GM12878 (cell line): ENCODE data around the gene P2RX1. TPM values are rescaled to one million over a fixed set of nuclear protein-coding genes. Genes with fewer than 3 reads are reported as not detected.
A peak's percentile ranks its signal among the peaks of the same experiment; 100 is the strongest.

Experiments used
- BHLHE40 ChIP-seq, 2 experiments: fragments of 450-650 bp in 1 of 2; IDR thresholded peaks; 2 replicates each; pipeline ENCODE4 v1.6.1; 2011 to 2017; ENCODE audit warnings: low read depth in 2 of 2, borderline replicate concordance in 1 of 2, improper control_type of control experiment in 1 of 2, low read length in 1 of 2, mild to moderate bottlenecking in 1 of 2
- BMI1 ChIP-seq: fragments of 450-650 bp; IDR thresholded peaks from 2 replicates; pipeline ENCODE4 v1.6.1; 2016; ENCODE audit warnings: mild to moderate bottlenecking, moderate library complexity, borderline replicate concordance
- CBFB ChIP-seq: IDR thresholded peaks from 2 replicates; pipeline ENCODE4 v1.6.1; 2016; ENCODE audit warnings: antibody characterized with exemption, low read depth
- CBX3 ChIP-seq: fragments of 200-600 bp; sonication (generic); IDR thresholded peaks from 2 replicates; pipeline ENCODE4 v1.6.1; 2016; ENCODE audit warnings: low read depth, borderline replicate concordance
- CREM ChIP-seq: IDR thresholded peaks from 2 replicates; pipeline ENCODE4 v1.6.1; 2014; ENCODE audit warnings: antibody characterized with exemption, low read depth
- ESRRA ChIP-seq: IDR thresholded peaks from 2 replicates; pipeline ENCODE4 v1.6.1; 2012; ENCODE audit warnings: mild to moderate bottlenecking, low read length, improper control_type of control experiment
- FOS ChIP-seq: IDR thresholded peaks from 3 replicates; pipeline ENCODE4 v1.6.1; 2011; ENCODE audit warnings: borderline replicate concordance; ENCODE audit not compliant: insufficient read length; ENCODE audit errors: extremely low read depth
- KLF5 ChIP-seq: fragments of 450-650 bp; IDR thresholded peaks from 2 replicates; pipeline ENCODE4 v1.6.1; 2014; ENCODE audit warnings: mild to moderate bottlenecking; ENCODE audit not compliant: partially characterized antibody
- MLLT1 ChIP-seq: fragments of 450-650 bp; IDR thresholded peaks from 2 replicates; pipeline ENCODE4 v1.6.1; 2016; ENCODE audit warnings: mild to moderate bottlenecking
- NKRF ChIP-seq: fragments of 450-650 bp; conservative IDR thresholded peaks from 2 replicates; pipeline ENCODE4 v1.6.1; 2017; ENCODE audit warnings: mild to moderate bottlenecking, moderate library complexity
- RBBP5 ChIP-seq: fragments of 200-600 bp; sonication (generic); conservative IDR thresholded peaks from 2 replicates; pipeline ENCODE4 v1.6.1; 2016
- RUNX3 ChIP-seq: IDR thresholded peaks from 2 replicates; pipeline ENCODE4 v1.6.1; 2012; ENCODE audit warnings: low read length, inconsistent platforms
- SPI1 ChIP-seq: IDR thresholded peaks from 2 replicates; pipeline ENCODE4 v1.6.1; 2011; ENCODE audit warnings: low read depth, mild to moderate bottlenecking, low read length, moderate library complexity, borderline replicate concordance; ENCODE audit not compliant: insufficient read depth
- SREBF1 ChIP-seq: IDR thresholded peaks from 2 replicates; pipeline ENCODE4 v1.6.1; 2012; ENCODE audit warnings: mild to moderate bottlenecking, low read length
- YBX1 ChIP-seq: fragments of 450-650 bp; IDR thresholded peaks from 2 replicates; pipeline ENCODE4 v1.6.1; 2016; ENCODE audit warnings: antibody characterized with exemption
- ZNF687 ChIP-seq: fragments of 450-650 bp; IDR thresholded peaks from 2 replicates; pipeline ENCODE4 v1.6.1; 2017; ENCODE audit warnings: mild to moderate bottlenecking, moderate library complexity
- polyA plus RNA-seq, 11 experiments: library from polyadenylated mRNA; depleted of rRNA in 4 of 11; unstranded in 6 of 11; stranded (reverse) in 5 of 11; fragments of >200 nt; fragmentation: Nextera tagmentation in 4 of 11; fragmentation: Illumina TruSeq in 1 of 11; extraction: Ambion mirVana in 4 of 11; extraction: Trizol in 1 of 11; gene quantifications; 1 replicate in 1 of 11; 2 replicates in 10 of 11; pipeline versions ENCODE4 v1.2.1 to v1.2.3, GENCODE V29; 2011 to 2016; ENCODE audit warnings: inconsistent platforms in 2 of 11, missing spikeins in 2 of 11, low read depth in 1 of 11
- total RNA-seq, 4 experiments: library from RNA; depleted of rRNA in 3 of 4; stranded (reverse); fragments of >200 nt in 3 of 4; fragmentation: Illumina TruSeq in 1 of 4; extraction: Trizol in 1 of 4; gene quantifications; 2 replicates each; pipeline versions ENCODE4 v1.2.1 to v1.2.3, GENCODE V29; 2013 to 2021
- TF ChIP-seq, protein P1 (sequence below): fragments of 450-650 bp; IDR thresholded peaks from 2 replicates; pipeline ENCODE4 v1.6.1; 2016; ENCODE audit warnings: mild to moderate bottlenecking, moderate library complexity, borderline replicate concordance

P2RX1 gene
- total and polyA plus RNA-seq, 10 of the 15 experiments (the other 5 are each of a cell fraction or from before 2014, with no cell fraction given): 0.12 to 6.2 (median 3.4) TPM

DNA sequence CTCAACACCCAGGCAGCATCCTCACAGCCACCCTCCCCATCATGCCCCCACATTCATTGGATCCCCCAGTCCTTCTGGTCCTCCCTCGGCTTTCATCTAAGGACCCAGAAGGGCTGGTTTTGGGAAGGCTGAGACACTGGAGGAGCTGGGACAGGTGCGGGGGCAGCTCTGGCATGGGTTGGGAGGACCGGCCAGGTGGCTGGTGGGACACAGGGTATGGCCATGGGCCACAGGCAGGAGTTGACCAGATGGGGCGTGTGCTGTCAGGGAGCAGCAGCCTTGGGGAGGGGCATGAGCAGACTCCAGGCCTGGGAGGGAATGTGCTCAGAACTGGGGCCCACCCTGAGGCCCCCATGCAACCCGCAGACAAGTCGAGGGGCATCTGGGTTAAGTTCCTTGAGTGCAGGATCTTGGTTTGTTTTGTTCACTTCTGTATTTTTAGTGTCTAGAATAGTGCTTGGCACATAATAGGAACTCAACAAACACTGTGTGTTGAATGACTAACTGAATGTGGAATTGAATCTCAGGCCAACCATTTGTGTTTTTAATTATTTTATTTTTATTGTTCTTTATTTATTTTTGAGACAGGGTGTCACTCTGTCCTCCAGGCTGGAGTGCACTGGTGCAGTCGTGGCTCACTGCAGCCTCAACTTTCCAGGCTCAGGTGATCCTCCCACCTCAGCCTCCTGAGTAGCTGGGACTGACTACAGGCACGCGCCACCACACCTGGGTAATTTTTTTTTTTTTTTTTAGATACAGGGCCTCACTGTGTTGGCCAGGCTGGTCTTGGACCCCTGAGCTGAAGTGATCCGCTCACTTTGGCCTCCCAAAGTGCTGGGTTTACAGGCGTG is 5.6 kb downstream of the P2RX1 start (continued):
- TF ChIP-seq MLLT1 (peak; percentile 84), BMI1 (0 out of 2 replicates have a peak, but pooled peaks have one; percentile 21), ZNF687 (no peak), SREBF1 (no peak), ESRRA (no peak), BHLHE40 (IDR thresholded peaks at IDR 0.05; ENCODE audit: borderline replicate concordance in 1 of 2, low read depth in 2 of 2, low read length in 1 of 2) (no peak), RUNX3 (no peak), RBBP5 (no peak), FOS (no peak), CREM (no peak), NKRF (no peak), SPI1 (no peak), CBFB (no peak), CBX3 (no peak), YBX1 (no peak), KLF5 (peak; percentile 46)
- TF ChIP-seq, protein P1, sequence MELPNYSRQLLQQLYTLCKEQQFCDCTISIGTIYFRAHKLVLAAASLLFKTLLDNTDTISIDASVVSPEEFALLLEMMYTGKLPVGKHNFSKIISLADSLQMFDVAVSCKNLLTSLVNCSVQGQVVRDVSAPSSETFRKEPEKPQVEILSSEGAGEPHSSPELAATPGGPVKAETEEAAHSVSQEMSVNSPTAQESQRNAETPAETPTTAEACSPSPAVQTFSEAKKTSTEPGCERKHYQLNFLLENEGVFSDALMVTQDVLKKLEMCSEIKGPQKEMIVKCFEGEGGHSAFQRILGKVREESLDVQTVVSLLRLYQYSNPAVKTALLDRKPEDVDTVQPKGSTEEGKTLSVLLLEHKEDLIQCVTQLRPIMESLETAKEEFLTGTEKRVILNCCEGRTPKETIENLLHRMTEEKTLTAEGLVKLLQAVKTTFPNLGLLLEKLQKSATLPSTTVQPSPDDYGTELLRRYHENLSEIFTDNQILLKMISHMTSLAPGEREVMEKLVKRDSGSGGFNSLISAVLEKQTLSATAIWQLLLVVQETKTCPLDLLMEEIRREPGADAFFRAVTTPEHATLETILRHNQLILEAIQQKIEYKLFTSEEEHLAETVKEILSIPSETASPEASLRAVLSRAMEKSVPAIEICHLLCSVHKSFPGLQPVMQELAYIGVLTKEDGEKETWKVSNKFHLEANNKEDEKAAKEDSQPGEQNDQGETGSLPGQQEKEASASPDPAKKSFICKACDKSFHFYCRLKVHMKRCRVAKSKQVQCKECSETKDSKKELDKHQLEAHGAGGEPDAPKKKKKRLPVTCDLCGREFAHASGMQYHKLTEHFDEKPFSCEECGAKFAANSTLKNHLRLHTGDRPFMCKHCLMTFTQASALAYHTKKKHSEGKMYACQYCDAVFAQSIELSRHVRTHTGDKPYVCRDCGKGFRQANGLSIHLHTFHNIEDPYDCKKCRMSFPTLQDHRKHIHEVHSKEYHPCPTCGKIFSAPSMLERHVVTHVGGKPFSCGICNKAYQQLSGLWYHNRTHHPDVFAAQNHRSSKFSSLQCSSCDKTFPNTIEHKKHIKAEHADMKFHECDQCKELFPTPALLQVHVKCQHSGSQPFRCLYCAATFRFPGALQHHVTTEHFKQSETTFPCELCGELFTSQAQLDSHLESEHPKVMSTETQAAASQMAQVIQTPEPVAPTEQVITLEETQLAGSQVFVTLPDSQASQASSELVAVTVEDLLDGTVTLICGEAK: peak; percentile 56; the same call in 1 of the 2 replicates
